Stimulated activated CD8-positive, alpha-beta memory T cell treated with anti-CD3 and anti-CD28 coated beads, Interleukin-15, amount 100 ng/mL, for 4 hours (primary cell): Measurements from ENCODE around the gene SIX4.
A peak's percentile ranks its signal among the peaks of the same experiment; 100 is the strongest.

Source experiments
- DNase-seq, 2 donors: peaks; one replicate each; pipeline ENCODE4 v3.0.0-alpha.2; 2020; ENCODE audit warnings: low read depth in 2 of 2

Gene SIX4

GRCh38 chr14:60722107-60722356, 2.1 kb downstream of the SIX4 start:
- no peak for DNase-seq

GRCh38 chr14:60721326-60722106, 2.6 kb downstream of the SIX4 start:
- DNase-seq, result peak; percentile 68 to 69

DNA sequence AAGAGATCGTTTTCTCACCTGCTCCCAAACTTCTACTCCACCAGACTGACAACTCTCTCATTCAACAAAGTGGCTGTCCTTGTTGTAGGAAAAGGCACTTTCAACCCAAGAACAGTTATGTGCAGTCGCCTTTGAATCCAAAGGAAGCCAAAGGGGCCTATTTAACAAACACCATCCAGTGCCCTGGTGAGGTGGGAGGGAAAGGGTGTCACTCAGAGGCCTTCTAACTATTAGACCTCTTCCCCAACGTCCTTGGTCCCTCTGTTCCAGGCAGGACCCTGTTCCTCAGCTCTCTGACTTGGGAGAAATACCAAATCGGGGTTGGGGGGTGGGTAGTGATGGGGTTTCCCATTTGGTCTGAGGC, 3.2 kb downstream of the SIX4 start:
- DNase-seq, result no peak

GRCh38 chr14:60720391-60720790, 3.8 kb downstream of the SIX4 start:
- DNase-seq, result no peak

- DNase-seq, result no peak
Measured at GRCh38 chr14:60713513-60713912, 10.6 kb downstream of the SIX4 start.

- no peak for DNase-seq
Measured at GRCh38 chr14:60710494-60710893, 13.7 kb downstream of the SIX4 start.

GRCh38 chr14:60707858-60708257, 16.3 kb downstream of the SIX4 start:
- DNase-seq, result no peak

DNA sequence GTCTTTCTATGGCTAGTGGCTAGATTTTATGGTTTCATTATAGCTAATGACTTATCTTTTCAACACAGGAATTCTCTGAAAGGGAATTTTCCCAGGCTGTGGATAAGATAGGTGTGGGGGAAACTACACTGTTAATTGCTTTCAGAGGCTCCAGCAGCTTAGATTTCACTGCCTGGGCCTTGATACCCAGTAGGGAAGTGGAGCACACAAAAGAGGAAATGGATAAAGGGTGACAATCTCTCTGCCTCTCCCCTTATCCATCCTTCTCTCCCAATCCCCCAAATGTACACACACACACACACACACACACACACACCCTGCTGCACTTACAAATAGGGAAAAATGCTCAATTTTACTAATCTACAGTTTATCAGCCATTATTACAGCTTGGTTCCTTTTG, 19.1 kb downstream of the SIX4 start:
- DNase-seq, result no peak

- DNase-seq, result no peak
Measured at GRCh38 chr14:60700598-60700997, 23.6 kb downstream of the SIX4 start.

DNA sequence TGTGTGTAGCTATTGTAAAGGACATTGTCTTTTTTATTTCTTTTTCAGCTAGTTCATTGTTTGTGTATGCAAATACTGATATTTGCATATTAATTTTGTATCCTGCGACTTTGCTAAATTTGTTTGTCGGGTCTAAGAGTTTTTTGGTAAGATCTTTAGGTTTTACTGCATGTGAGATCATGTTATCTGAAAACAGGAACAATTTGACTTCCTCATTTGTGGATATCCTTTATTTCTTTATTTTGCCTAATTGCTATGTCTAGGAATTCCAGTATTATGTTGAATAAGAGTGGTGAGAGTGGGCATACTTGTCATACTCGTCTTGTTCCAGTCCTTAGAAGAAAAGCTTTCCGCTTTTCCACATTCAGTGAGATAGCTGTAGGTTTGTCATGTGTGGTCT, 28.8 kb downstream of the SIX4 start:
- DNase-seq, result no peak

DNA sequence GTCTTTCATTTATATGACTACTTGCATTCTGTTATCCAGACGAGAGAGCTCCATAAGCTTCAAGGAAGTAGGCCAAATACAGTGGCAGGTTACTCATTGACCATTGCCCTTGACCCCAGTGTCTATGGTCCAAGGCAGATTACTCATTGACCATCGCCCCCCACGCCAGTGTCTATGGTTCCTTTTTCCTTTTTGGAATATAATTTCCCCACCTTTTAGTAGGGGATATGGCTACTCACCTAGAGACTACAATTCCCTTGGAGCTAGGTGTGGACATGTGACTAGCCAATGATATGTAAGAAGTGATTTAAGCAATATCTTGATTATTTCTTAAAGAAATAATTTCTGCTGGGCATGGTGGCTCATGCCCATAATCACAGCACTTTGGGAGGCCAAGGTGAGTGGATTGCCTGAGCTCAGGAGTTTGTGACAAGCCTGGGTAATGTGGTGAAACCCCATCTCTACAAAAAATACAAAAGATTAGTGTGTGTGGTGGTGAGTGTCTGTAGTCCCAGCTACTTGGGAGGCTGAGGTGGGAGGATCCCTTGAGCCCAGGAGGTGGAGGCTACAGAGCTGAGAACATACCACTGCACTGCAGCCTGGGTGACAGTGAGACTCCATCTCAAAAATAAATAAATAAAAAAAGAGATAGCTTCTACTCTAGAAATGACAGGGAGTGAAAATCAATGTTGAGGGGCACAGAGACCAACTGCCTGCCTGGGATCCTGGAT, 32.6 kb downstream of the SIX4 start:
- no peak for DNase-seq

GRCh38 chr14:60686865-60687264, 37.3 kb downstream of the SIX4 start:
- DNase-seq, result no peak

GRCh38 chr14:60684203-60684602, 39.9 kb downstream of the SIX4 start:
- no peak for DNase-seq

- DNase-seq, result no peak
Measured at GRCh38 chr14:60681271-60681670, 42.9 kb downstream of the SIX4 start.

DNA sequence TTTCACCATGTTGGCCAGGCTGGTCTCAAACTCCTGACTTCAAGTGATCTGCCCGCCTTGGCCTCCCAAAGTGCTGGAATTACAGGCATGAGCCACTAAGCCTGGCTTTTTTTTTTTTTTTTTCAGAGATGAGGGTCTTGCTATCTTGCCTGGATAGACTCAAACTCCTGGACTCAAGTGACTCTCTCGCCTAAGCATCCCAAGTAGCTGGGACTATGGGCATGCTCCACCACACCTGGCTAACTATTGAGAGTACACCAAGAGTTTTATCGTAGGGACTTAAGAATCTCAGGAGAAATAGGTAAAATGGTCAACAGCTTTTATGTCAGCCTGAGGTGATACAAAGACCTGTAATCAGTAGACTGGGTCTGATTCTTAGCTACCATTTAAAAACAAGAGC, 43.6 kb downstream of the SIX4 start:
- no peak for DNase-seq

DNA sequence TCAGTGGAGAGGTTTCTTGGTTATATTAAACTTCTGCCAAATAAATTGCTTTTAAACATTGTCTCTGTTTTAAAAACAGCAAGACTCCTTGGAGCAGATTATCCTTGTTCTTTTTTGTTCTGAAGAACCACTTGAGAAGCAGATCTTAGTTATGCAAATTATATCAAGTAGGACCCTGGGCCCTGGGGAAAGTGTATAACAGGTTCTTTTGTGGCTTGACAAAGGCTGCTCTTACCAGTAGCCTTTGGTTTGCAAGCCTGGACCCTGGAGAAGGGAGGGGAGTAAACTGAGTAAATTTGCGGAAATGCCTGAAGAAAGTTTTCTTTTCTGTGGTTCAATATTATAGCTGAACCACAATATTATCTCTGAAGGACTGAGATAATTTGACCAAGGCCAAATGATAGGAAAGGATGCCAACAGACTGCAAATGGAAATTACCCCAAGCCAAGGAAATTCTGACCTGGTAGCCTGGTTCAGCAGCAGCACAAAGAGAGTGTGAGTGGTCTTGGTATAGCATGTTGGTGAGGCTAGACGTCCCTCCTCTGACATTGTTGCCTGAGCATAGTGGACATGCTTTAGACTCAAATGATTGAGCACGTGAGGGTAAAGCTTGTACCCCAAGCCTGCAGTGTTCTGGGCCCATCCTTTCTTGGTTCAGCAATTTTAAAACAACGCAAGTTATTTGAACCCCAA, 44.4 kb downstream of the SIX4 start:
- DNase-seq, result no peak

GRCh38 chr14:60677701-60678100, 46.5 kb downstream of the SIX4 start:
- DNase-seq, result no peak

GRCh38 chr14:60670989-60671388, 53.2 kb downstream of the SIX4 start:
- DNase-seq, result no peak

DNA sequence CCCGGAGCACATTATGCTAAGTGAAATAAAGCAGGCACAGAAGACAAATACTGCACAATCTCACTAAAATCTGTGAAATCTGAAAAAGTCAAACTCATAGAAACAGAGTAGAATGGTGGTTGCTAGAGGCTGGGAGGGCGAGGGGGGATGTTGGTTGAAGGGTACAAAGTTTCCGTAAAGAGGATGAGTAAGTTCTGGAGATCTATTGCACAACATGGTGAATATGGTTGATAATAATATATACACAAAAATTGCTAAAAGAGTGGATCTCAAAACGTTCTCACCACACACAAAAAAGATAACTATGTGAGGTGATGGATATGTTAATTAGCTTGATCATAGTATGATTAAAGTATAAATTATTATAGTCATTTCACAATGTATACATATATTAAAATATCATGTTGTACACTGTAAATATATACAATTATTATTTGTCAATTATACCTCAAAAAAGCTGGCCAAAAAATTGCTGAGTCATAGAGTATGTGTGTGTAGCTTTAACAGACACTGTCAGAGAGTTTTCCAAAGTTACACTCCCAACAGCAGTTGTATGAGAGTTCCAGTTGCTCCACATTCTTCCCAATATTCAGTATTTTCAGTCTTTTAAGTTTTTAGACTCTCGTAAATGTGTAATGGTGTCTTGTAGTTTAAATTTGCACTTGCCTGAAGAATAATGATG, 55.6 kb downstream of the SIX4 start:
- no peak for DNase-seq

DNA sequence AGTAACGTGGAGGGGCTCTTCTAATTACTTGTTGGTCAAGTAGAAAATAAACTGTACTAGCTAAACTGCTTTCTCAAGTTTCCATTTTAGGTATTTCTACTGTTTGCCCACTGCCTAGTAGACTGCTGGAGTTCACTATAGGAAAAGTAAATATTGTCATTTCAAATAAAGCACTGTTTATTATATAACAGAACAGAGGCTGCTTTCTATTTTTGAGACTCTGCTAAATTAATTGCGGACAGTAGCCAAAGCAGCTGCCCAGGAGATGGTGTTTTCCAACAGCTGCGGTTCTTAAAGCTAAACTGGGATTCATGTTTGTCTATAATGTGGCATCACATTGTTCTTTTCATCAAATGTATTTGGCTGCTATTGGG, 59.0 kb downstream of the SIX4 start:
- DNase-seq, result no peak

- DNase-seq, result no peak
Measured at GRCh38 chr14:60662982-60663381, 61.2 kb downstream of the SIX4 start.

GRCh38 chr14:60661721-60662120, 62.4 kb downstream of the SIX4 start:
- DNase-seq, result no peak
